Keratinocyte (primary cell): ENCODE results near the gene RTN4RL2. TPM values are rescaled to one million over a fixed set of nuclear protein-coding genes. Genes with fewer than 3 reads are reported as not detected.

Experiments used
- DNase-seq: peaks from one replicate; pipeline ENCODE4 v3.0.0-alpha.2; 2011; ENCODE audit warnings: low read depth, missing footprints, low spot score
- FAIRE-seq: peaks from 2 replicates; lab custom pipeline; 2011; peaks lifted over from hg19 to GRCh38; lab: Jason Lieb, UNC
- H2AFZ ChIP-seq: 2 replicates; pipeline ENCODE4 v1.6.0; 2012; ENCODE audit warnings: low read length, control low read depth, inconsistent platforms; ENCODE audit not compliant: control insufficient read depth
- H3K27ac ChIP-seq: 2 replicates; pipeline ENCODE4 v1.5.1; 2011; ENCODE audit warnings: low read length; ENCODE audit not compliant: control insufficient read depth, insufficient read depth
- H3K27me3 ChIP-seq: 3 replicates; pipeline ENCODE4 v1.6.0; 2011; ENCODE audit warnings: low read length; ENCODE audit not compliant: control insufficient read depth, insufficient read depth; ENCODE audit errors: extremely low read depth
- H3K36me3 ChIP-seq, 2 experiments: 2 replicates in 1 of 2; 3 replicates in 1 of 2; pipeline ENCODE4 v1.5.1; 2011; ENCODE audit warnings: low read length in 2 of 2, mild to moderate bottlenecking in 1 of 2; ENCODE audit not compliant: control insufficient read depth in 2 of 2, insufficient read depth in 2 of 2; ENCODE audit errors: extremely low read depth in 1 of 2
- H3K4me1 ChIP-seq: 3 replicates; pipeline ENCODE4 v1.5.1; 2011; ENCODE audit warnings: low read length; ENCODE audit not compliant: control insufficient read depth, insufficient read depth; ENCODE audit errors: extremely low read depth
- H3K4me2 ChIP-seq: 3 replicates; pipeline ENCODE4 v1.6.0; 2011; ENCODE audit warnings: low read depth, low read length; ENCODE audit not compliant: control insufficient read depth, insufficient read depth; ENCODE audit errors: extremely low read depth
- H3K4me3 ChIP-seq, 3 experiments: fragments of 200-600 bp in 1 of 3; sonication (generic) in 1 of 3; 2 replicates in 2 of 3; 3 replicates in 1 of 3; pipeline ENCODE4 v1.5.1; 2011 to 2016; ENCODE audit warnings: low read length in 3 of 3, mild to moderate bottlenecking in 3 of 3, control low read depth in 2 of 3, inconsistent platforms in 1 of 3, low read depth in 1 of 3, mixed read lengths in 1 of 3, mixed run types in 1 of 3, moderate library complexity in 1 of 3; ENCODE audit not compliant: control insufficient read depth in 2 of 3, insufficient read depth in 2 of 3; ENCODE audit errors: extremely low read depth in 1 of 3
- H3K79me2 ChIP-seq: 2 replicates; pipeline ENCODE4 v1.6.0; 2012; ENCODE audit warnings: low read length; ENCODE audit not compliant: control insufficient read depth, insufficient read depth
- H3K9ac ChIP-seq: 3 replicates; pipeline ENCODE4 v1.6.0; 2011; ENCODE audit warnings: low read length; ENCODE audit not compliant: control insufficient read depth, insufficient read depth; ENCODE audit errors: extremely low read depth
- H3K9me1 ChIP-seq: 3 replicates; pipeline ENCODE4 v1.6.0; 2011; ENCODE audit warnings: low read length; ENCODE audit not compliant: control insufficient read depth, insufficient read depth; ENCODE audit errors: extremely low read depth
- H3K9me3 ChIP-seq: 2 replicates; pipeline ENCODE4 v1.5.1; 2012; ENCODE audit warnings: low read depth, low read length; ENCODE audit not compliant: control insufficient read depth
- H4K20me1 ChIP-seq: 3 replicates; pipeline ENCODE4 v1.6.0; 2011; ENCODE audit warnings: low read length; ENCODE audit not compliant: control insufficient read depth, insufficient read depth; ENCODE audit errors: extremely low read depth
- CTCF ChIP-seq, 3 experiments: IDR thresholded peaks in 1 of 3; conservative IDR thresholded peaks in 1 of 3; optimal IDR thresholded peaks in 1 of 3; 2 replicates in 2 of 3; 3 replicates in 1 of 3; pipeline versions ENCODE3 to v1.5.1; 2011; ENCODE audit warnings: low read length in 3 of 3, mild to moderate bottlenecking in 3 of 3, moderate library complexity in 2 of 3, control low read depth in 1 of 3, inconsistent platforms in 1 of 3; ENCODE audit not compliant: insufficient read depth in 2 of 3; ENCODE audit errors: extremely low read depth in 1 of 3
- EZH2 ChIP-seq: IDR thresholded peaks from one replicate; pipeline ENCODE4 v1.6.1; 2012; ENCODE audit warnings: inconsistent platforms, mild to moderate bottlenecking, low read length, moderate library complexity
- dilution Hi-C: fragments of 300-500 bp; cut with MboI; formaldehyde crosslinking; loops from one replicate; pipeline ENCODE4 v1.7.0; 2020; ENCODE audit warnings: low sequenced_read_pairs; ENCODE audit not compliant: extremely low pct_ligation_motif_present
- polyA plus RNA-seq, 5 experiments: library from polyadenylated mRNA; depleted of rRNA in 3 of 5; stranded (reverse) in 3 of 5; stranded (forward) in 1 of 5; unstranded in 1 of 5; fragments of >200 nt; gene quantifications; 1 replicate in 1 of 5; 2 replicates in 3 of 5; 3 replicates in 1 of 5; pipeline versions ENCODE4 v1.2.1 to v1.2.3, GENCODE V29; 2011 to 2012; ENCODE audit warnings: missing spikeins in 2 of 5, low read depth in 1 of 5, low replicate concordance in 1 of 5

Gene RTN4RL2
- polyA plus RNA-seq, 1 donor (not counting 4 experiments of a cell fraction or from before 2014, with no cell fraction given), result 0.03 TPM

GRCh38 chr11:57481915-57482781, 21.8 kb downstream of the RTN4RL2 start:
- dilution Hi-C loops, result no loop called here
- Histone ChIP-seq H3K9me1 (no peaks in the 10 kb centered on the region), H3K9me3 (no peaks in the 10 kb centered on the region), H3K4me1 (no peaks in the 10 kb centered on the region), H3K9ac (no peak overlapping the region), H3K4me2 (no peak overlapping the region), H3K27me3 (peaks cover 19% of the 10 kb centered on the region), H3K36me3 (no peaks in the 10 kb centered on the region), H2AFZ (no peak overlapping the region), H3K4me3 (no peak overlapping the region), H3K27ac (no peak overlapping the region), H3K79me2 (no peaks in the 10 kb centered on the region), H4K20me1 (no peaks in the 10 kb centered on the region)
- FAIRE-seq, result no peak
- no peak for DNase-seq
- TF ChIP-seq EZH2 (no peak), CTCF (optimal IDR thresholded peaks at IDR 0.05 in 1 of 3, IDR thresholded peaks at IDR 0.05 in 1 of 3, conservative IDR thresholded peaks at IDR 0.05 in 1 of 3; ENCODE audit: extremely low read depth in 1 of 3, insufficient read depth in 2 of 3, low read length in 3 of 3) (no peak)

- no peaks in the 10 kb centered on the region for H3K9me3 ChIP-seq
- FAIRE-seq, result no peak
- H3K36me3 ChIP-seq, result no peaks in the 10 kb centered on the region
- H3K27ac ChIP-seq, result no peak overlapping the region
- H3K4me1 ChIP-seq, result no peaks in the 10 kb centered on the region
- dilution Hi-C loops, result no loop called here
- no peaks in the 10 kb centered on the region for H4K20me1 ChIP-seq
- H3K27me3 ChIP-seq, result peaks cover 11% of the 10 kb centered on the region
- H3K79me2 ChIP-seq, result no peaks in the 10 kb centered on the region
- DNase-seq, result no peak
- no peak overlapping the region for H3K4me2 ChIP-seq
- H3K4me3 ChIP-seq, result no peak overlapping the region
- H3K9me1 ChIP-seq, result no peaks in the 10 kb centered on the region
- no peak overlapping the region for H2AFZ ChIP-seq
- no peak overlapping the region for H3K9ac ChIP-seq
- TF ChIP-seq CTCF (optimal IDR thresholded peaks at IDR 0.05 in 1 of 3, IDR thresholded peaks at IDR 0.05 in 1 of 3, conservative IDR thresholded peaks at IDR 0.05 in 1 of 3; ENCODE audit: extremely low read depth in 1 of 3, insufficient read depth in 2 of 3, low read length in 3 of 3) (peak in 1 of 3 experiments; percentile 70), EZH2 (no peak)
Observed at GRCh38 chr11:57482782-57483561, 22.6 kb downstream of the RTN4RL2 start.
